Measurements from ENCODE around the gene SPOCK1. TPM values are rescaled to one million over a fixed set of nuclear protein-coding genes. Genes with fewer than 3 reads are reported as not detected.

Gene SPOCK1
- polyA plus RNA-seq, 3 donors = 1.8 to 5.7 (median 2.1) TPM

DNA sequence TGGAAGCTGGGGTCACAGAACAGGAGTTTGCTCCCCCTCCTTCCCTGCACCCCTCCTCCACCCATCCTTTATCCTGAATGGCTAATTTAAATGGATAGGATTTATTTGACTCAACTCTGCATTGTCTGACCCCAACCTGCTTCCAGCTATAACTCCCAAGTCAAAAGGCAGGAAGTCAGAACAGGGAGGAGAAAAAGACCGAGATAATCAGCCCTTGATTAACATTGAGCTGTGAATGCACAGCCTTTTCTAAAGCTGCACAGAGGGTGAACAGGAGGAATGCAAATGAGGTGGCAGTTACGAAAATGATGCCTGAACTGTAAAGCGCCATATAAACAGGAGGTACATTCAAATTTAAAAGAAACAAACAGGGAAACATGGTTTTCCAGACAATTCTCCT lies 152.8 kb downstream of the SPOCK1 start:
- peaks cover 0 to 1% (median 0%) of the 10 kb centered on the region in 3 donors for H3K27me3 Mint-ChIP-seq (ENCODE audit: low read depth in 3 of 3)
- H3K9me3 ChIP-seq (replicated peaks in 1 of 2; ENCODE audit: control insufficient read depth in 1 of 2, insufficient read depth in 1 of 2, low read length in 2 of 2) = no peaks in the 10 kb centered on the region
- H3K4me3 Mint-ChIP-seq = no peak overlapping the region
- no peak overlapping the region for H3K9ac ChIP-seq (ENCODE audit: insufficient read depth, low read length, poor library complexity, severe bottlenecking)
- no peaks in the 10 kb centered on the region for H3K4me1 Mint-ChIP-seq
- no peak for DNase-seq
- H3K36me3 Mint-ChIP-seq = no peaks in the 10 kb centered on the region
- H3K9me3 Mint-ChIP-seq = no peaks in the 10 kb centered on the region
- H3K27ac Mint-ChIP-seq = no peak overlapping the region
- no peak overlapping the region for H3K4me3 ChIP-seq (replicated peaks in 1 of 3; ENCODE audit: low read depth in 2 of 3, low read length in 3 of 3)
- H3K27me3 ChIP-seq (ENCODE audit: control insufficient read depth in 2 of 2, insufficient read depth in 2 of 2, low read length in 2 of 2) = no peaks in the 10 kb centered on the region
- no peak overlapping the region for H3K27ac ChIP-seq (ENCODE audit: low read depth in 1 of 2, low read length in 2 of 2)
- no peak overlapping the region for H3K4me2 ChIP-seq (replicated peaks; ENCODE audit: extremely low read depth, low read length, poor library complexity, severe bottlenecking)
- TF ChIP-seq CTCF (IDR thresholded peaks at IDR 0.05) = no peak
- intact Hi-C loops (cut with micrococcal nuclease) = no loop called here
- no peaks in the 10 kb centered on the region for H4K20me1 ChIP-seq (ENCODE audit: insufficient read depth, low read length)
- H3K79me2 ChIP-seq (ENCODE audit: insufficient read depth, low read length) = no peaks in the 10 kb centered on the region
- 100% methylated on average over 2 of the region's 3 CpGs for WGBS (ENCODE audit: insufficient coverage)
- H3K36me3 ChIP-seq (replicated peaks in 1 of 2; ENCODE audit: control insufficient read depth in 1 of 2, insufficient read depth in 2 of 2, low read length in 2 of 2) = no peaks in the 10 kb centered on the region
- no peak overlapping the region for H2AFZ ChIP-seq (ENCODE audit: insufficient read depth, low read depth, low read length, poor library complexity, severe bottlenecking)
- H3K4me1 ChIP-seq (ENCODE audit: control insufficient read depth in 1 of 2, insufficient read depth in 2 of 2, low read length in 2 of 2) = no peaks in the 10 kb centered on the region

DNA sequence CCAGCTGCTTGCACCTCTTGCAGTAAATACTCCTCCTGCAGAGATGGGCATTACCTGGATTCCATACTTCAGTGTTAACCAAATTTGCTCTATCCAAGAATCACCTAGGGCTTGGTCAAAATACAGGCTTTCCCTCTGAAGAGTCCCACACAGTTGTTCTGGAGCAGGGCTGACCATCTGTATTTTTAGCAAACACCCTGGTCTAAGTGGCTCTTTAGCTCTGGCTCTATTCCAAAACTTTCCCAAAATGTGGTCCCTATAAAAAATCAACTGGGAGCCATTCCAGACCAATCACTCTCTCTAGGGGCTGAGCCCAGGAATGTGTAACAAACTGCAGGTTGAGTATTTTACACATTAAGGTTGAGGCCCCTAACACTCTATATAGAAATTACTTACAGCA lies 153.7 kb downstream of the SPOCK1 start:
- TF ChIP-seq CTCF (IDR thresholded peaks at IDR 0.05) = no peak
- H3K9ac ChIP-seq (ENCODE audit: insufficient read depth, low read length, poor library complexity, severe bottlenecking) = no peak overlapping the region
- Mint-ChIP-seq H3K36me3 (no peaks in the 10 kb centered on the region), H3K9me3 (no peaks in the 10 kb centered on the region), H3K4me3 (no peak overlapping the region), H3K27ac (no peak overlapping the region), H3K27me3 (ENCODE audit: low read depth in 3 of 3) (peaks cover 0 to 4% (median 0%) of the 10 kb centered on the region in 3 donors), H3K4me1 (no peaks in the 10 kb centered on the region)
- H3K36me3 ChIP-seq (replicated peaks in 1 of 2; ENCODE audit: control insufficient read depth in 1 of 2, insufficient read depth in 2 of 2, low read length in 2 of 2) = no peaks in the 10 kb centered on the region
- H3K4me2 ChIP-seq (replicated peaks; ENCODE audit: extremely low read depth, low read length, poor library complexity, severe bottlenecking) = no peak overlapping the region
- H3K27me3 ChIP-seq (ENCODE audit: control insufficient read depth in 2 of 2, insufficient read depth in 2 of 2, low read length in 2 of 2) = no peaks in the 10 kb centered on the region
- H4K20me1 ChIP-seq (ENCODE audit: insufficient read depth, low read length) = no peaks in the 10 kb centered on the region
- H3K27ac ChIP-seq (ENCODE audit: low read depth in 1 of 2, low read length in 2 of 2) = no peak overlapping the region
- H3K79me2 ChIP-seq (ENCODE audit: insufficient read depth, low read length) = no peaks in the 10 kb centered on the region
- H3K9me3 ChIP-seq (replicated peaks in 1 of 2; ENCODE audit: control insufficient read depth in 1 of 2, insufficient read depth in 1 of 2, low read length in 2 of 2) = no peaks in the 10 kb centered on the region
- no peaks in the 10 kb centered on the region for H3K4me1 ChIP-seq (ENCODE audit: control insufficient read depth in 1 of 2, insufficient read depth in 2 of 2, low read length in 2 of 2)
- no peak overlapping the region for H3K4me3 ChIP-seq (replicated peaks in 1 of 3; ENCODE audit: low read depth in 2 of 3, low read length in 3 of 3)
- H2AFZ ChIP-seq (ENCODE audit: insufficient read depth, low read depth, low read length, poor library complexity, severe bottlenecking) = no peak overlapping the region
- intact Hi-C loops (cut with micrococcal nuclease) = no loop called here
- DNase-seq = no peak
